Fibroblast of peridontal ligament (primary cell): ENCODE measurements around the gene SPOCK1.
A peak's percentile ranks its signal among the peaks of the same experiment; 100 is the strongest.

ENCODE experiments used
- DNase-seq: peaks from one replicate; pipeline ENCODE4 v3.0.0-alpha.2; 2010; ENCODE audit errors: extremely low read depth

Gene SPOCK1

DNA sequence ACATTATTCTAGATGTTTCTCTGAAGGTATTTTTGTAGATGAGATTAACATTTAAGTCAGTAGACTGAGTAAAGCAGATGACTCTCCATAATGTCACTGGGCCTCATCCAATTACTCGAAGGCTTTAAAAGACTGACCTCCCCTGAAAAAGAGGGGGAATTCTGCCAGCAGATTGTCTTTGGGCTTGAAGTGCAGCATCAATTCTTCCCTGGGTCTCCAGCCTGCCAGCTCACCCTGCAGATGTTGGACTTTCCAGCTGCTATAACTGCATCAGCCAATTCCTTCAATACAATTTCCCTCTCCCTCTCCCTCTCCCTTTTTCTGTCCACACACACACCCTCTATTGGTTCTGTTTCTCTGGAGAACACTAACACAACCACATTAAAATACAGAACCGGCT lies 472.8 kb downstream of the SPOCK1 start:
- DNase-seq: no peak

DNA sequence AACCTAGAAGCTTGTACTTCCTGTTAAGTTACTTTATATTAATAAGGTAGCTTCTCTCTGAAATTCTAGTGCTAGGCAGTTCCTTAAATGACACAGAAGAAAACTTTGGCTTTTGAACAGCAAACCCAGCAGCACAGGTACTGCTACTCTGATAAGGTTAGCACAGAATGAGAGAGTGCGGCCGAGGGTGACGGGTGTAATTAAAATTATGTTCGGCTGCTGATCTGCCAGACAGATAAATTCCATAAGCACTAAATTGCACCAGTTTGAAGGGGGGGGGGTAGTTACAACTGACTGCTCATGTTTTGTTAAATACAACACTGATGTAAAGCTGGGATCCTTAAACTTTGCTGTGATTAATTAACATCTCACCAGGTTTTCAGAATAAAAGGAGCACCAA lies 475.1 kb downstream of the SPOCK1 start:
- no peak for DNase-seq

DNA sequence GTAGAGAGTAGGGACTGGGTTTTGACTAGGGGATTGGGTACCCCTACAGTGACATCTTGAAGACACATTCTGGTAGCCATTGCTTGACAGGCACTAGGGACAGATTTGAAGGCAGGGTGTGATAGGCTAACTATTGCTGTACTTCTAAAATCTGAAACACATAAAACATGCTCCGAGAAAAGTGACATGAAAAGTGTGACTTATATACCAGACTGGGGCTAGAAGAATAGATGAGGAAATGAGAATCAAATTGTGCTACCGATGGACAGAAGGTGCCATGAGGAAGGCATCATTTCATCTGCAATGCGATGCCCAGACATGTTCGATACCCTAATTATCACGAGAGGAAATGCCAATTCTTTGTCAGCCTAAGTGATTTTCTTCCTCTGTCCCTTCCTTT lies 475.8 kb downstream of the SPOCK1 start:
- DNase-seq: no peak

DNA sequence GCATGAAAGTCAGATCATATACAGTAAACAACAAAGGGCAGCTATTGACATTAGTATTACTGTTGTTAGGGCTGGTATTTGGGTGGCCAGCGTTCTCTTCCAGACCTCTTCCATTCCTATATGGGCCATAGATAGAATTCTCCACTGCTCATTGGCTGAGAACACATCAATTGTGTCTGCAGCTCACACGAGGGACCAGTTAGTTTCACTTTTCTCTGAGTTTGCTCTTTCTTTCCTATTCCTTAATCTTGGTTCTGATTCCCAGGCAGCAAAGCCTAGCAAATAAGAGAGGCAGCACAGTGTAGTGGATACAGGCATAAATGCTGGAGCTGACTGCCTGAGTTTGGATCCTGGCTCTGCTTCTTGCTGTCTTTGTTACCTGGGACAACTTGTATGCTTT lies 476.4 kb downstream of the SPOCK1 start:
- peak; percentile 5 for DNase-seq

DNA sequence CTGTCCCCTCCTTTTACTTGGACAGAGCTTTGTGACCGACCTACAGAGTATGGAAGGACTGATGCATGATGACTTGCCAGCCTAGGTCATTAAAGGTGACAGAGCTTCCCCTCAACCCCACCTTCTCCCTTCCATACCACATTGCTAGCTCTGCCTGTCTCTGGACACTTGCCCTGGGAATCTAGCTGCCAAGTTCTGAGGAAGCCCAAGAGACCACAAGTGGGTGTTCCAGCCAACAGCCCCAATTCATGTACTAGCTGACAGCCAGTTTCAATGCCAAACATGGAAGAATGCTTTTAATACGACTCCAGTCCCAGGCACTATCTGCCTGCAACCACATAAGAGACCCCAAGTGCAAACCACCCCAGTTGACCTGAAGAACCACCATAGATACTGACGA lies 477.1 kb downstream of the SPOCK1 start:
- no peak for DNase-seq

DNA sequence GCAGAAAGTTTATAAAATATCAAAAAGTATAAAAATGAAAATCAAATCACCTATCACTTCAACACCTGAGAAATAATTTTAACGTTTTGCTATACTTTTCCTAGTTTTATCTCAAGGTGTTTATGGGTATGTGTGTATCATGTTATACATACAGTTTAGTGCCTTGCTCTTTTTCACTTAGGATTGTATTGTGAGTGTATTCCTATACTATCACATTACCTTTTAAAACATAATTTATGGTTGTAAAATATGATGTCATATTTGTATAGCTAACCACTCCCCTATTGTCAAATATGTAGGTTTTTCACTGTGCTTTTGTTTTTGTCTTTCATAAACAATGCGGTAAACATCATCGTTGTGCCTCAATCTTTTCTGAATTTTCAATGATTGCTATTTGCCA lies 479.9 kb downstream of the SPOCK1 start:
- DNase-seq: no peak

DNA sequence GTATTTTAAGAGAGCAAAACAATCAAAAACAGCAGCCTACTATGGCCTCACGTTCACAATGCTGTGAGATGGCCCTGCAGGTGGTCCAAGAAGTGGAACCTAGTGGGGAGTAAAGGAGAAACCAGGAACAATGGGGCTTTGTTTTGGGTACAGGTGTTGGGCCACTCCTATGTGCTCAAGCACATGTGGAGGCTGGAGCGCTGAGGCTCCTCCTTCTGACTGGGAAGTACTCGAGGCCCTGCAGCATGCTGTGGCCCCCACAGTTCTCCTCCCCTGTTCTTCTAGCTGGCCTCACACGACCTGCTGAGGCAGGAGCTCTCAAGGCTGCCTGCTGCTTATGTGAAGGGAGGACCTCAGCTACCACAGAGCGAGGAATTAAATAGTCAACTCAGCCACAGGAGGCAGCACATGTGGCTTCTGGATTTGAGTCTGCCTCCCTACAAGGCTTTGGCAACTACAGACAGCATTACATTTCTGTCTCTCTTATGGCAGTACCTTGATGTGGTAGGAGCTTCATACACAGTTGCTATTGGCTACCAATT lies 482.3 kb downstream of the SPOCK1 start:
- no peak for DNase-seq

DNA sequence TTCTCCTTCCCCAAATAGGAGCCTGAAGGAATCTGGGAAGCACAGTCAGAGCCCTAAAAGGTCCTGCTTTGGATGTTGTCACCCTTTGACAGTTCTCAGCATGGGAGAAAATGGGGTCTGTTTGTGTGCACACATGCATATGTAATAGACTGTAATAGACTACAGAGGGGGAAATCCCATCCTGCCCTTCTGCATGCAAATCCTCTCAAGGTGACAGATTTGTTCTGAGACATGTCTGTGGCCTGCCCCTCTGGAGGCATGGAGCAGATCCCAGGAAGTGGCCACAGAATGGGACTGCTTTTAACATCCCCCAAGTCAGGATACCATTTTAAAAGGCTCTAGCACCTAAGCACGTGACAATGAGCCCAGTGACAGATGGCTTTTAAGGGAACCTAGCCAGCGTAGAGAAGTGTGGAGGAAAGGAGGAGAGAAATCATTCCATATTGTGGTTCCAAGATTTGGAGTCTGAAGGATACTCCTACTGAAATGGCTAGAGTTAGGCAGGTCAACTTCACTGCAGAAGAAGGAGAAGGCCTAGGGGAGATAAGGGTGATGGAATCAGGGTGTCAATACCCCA lies 483.5 kb downstream of the SPOCK1 start:
- no peak for DNase-seq

DNA sequence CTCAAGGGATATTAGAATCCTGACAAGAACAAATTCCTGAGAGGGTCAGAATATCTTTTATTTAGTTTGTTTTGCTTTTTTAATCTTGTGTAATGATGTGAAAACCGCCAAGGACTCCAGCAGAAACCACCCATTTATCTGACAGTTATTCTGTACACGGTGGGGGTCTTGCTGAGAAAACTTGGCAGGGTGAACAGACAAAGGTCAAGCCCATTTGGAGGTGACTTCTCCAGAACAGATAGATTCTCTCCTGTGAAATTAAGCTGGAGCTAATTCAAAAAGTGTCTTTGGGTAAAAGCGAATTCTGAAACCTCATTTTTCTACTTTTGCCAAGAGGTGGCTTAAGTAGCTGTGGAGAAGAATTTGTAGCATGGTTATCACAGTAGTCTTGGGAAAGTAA lies 484.4 kb downstream of the SPOCK1 start:
- DNase-seq: no peak

DNA sequence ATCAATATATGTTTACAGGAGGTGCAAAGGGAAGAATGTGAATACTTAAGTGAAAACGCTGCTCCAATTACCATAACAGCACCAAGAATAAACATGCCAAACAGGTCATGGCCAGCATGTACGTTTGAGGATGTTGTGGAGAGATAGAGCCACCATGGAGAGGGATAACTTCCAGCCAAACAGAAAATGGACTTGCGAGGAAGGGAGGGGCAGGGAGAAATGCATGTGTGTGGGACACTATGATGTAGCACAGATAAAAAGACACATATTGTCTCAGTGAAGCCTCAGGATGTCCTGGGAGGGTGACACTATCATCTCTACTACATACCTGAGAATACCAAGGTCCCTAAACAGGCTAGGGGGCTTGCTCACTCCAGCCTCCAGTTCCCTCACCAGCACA lies 488.9 kb downstream of the SPOCK1 start:
- DNase-seq: no peak

DNA sequence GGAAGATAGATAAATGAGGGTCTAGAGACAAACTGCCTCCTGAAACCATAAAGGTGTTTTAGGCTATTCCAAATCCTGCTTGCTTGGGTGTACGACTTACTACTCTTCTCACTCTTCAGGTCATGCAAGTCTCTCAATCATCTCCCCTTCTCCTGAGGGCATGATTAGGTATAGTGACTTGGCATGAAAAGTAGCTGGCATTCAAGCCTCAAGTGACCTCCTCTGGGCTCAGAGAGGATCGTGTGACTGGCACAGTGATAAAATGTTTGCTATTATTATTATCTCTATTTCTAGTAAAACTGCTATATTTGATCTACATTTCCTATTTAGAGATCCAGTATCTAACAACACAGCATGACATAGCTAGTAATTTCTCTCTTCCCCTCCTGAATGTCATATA lies 494.8 kb downstream of the SPOCK1 start:
- DNase-seq: no peak

DNA sequence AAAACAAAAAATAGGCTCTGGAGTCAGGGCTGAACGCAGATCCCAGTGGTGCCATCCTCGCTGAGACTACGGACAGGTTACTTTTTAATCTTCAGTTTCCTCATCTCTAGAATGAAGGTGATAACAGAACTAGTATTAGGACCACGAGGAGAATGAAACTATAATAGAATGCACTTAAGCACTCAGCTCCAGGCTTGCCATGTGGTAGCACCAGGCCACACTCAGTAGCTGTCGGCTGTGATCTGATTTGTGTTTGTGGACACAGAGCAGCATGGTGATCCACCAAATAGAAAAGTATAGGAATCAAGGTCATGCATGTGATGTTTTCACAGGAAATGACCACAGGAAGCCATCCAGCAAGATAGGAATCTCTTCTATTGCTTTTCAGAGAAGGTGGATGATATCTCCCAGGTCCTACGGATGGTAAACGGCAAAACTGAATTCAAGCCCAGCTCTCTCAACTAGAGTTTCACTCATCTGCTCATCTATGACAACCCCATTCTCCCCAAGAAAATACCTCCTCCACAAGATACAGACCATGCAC lies 498.0 kb downstream of the SPOCK1 start:
- no peak for DNase-seq

DNA sequence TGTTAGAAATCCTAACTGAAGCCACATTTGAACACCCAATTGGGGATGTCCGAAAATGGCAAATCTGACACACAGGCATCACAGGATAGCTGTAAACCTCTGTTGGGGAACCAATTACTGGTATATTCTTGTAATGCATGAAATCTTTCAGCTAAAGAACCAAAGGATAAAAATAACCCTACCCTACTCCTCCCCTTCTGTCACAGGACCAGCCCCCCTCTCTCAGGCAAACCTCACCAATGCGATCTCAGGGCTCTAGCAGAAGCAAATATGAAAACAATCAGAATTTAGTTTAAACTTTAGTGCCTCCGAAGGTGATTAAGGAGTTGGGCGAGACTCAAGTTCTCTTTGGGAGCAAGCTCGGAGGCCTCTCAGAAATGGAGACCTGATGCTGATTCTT lies 499.3 kb downstream of the SPOCK1 start:
- no peak for DNase-seq

DNA sequence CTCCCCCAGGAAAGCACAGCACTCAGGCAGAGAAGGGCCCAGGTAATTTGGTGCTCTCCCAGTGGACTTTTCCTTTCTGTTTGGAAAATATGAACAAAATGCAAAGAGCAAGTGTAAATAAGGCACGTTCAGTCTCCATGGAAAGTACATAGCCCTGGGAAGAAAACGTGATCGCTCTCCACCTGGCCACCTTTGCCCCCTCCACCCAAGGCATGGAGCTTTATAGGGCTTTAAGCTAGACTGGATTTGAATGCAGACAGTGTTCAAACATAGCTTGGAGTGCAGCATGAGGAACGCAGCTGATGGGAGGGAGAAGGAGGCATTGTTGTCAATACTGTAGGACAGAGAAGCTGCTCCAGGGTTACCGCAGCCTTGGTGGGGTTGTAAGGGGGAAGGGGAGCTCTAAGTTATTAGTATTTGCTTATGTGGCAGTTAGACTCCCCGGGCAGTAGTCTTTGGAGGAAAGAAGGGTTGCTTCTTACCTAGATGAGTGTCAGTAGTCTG lies 500.2 kb downstream of the SPOCK1 start:
- no peak for DNase-seq

DNA sequence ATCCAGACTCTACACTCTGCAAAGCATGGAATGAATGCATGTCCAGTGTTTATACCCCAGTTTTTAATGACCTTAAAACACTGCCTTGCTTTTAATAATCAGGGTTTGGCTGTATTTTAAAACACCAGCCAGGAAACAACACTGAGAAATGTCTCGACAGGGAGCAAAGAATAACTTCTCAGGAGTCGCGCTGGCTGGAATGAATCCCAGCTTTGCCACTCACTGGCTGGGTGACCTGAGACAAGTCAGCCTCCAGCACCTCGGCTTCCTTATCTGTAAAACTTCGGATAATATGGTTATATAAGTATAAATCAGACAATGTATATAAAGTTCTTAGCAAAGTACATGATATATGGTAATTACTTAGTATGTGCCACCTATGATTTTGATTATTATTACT lies 505.0 kb downstream of the SPOCK1 start:
- DNase-seq: no peak

DNA sequence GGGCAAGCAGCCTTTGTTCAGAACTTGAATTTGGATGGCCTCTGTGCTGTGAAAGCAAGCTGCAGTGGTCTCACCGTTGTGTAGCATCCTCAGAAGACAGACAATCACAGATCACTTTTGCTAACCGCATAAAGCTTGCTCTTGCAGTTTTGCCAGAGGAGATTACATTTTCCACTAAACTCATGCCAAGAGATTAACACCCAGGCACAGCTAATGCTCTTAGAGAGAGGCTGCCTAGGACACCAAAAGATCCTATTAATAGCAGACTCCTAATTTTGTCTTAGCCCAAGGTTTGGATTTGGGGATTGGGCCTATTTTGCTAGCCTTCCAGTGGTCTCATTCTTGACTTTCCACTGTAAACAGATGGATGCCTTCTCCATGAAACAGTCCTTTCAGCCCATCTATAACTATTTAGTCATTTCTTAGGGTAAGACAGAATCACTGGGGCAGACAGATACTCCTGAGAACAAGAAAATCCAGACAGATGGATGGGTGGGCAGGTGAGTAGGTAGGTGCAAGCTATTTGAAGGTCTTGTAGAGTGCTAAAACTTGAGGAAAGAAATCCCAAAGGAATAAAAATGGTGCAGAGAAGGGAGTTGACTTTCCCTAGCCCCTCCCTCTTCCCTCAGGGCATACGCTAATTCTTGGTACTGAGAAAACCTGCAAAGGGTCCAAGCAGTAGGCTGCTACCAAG lies 506.2 kb downstream of the SPOCK1 start:
- no peak for DNase-seq

DNA sequence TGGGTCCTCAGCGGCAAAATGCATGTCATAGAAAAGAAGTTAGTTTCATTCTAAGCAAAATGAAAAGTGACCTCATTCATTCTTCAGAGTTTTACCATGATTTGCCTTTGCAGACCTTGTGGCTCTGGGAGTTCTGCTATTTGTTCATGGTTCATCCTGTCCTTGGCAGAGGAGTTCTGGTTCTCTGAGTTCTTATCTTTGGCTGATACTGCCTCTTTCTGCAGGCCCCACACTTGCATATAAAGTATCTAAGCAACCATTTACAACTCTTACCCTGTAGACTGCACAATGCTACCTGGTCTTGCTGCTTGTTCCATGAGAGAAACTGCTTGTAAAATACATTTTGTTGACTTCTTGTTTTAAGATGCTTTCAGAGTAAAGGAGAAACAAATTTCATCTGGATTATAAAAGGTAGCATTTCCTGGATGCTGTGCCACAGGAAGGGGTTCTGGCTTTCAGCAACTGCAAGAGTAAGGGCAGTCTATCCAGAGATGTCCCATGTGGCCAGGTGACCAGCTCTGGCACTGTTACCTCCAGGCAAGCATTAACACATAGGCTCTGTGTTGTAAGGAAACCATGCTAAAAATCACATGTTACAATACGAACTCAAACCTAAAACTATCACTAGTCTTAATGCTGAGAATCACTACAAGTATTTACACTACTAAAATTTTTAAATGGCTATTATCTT lies 513.2 kb downstream of the SPOCK1 start:
- DNase-seq: no peak

DNA sequence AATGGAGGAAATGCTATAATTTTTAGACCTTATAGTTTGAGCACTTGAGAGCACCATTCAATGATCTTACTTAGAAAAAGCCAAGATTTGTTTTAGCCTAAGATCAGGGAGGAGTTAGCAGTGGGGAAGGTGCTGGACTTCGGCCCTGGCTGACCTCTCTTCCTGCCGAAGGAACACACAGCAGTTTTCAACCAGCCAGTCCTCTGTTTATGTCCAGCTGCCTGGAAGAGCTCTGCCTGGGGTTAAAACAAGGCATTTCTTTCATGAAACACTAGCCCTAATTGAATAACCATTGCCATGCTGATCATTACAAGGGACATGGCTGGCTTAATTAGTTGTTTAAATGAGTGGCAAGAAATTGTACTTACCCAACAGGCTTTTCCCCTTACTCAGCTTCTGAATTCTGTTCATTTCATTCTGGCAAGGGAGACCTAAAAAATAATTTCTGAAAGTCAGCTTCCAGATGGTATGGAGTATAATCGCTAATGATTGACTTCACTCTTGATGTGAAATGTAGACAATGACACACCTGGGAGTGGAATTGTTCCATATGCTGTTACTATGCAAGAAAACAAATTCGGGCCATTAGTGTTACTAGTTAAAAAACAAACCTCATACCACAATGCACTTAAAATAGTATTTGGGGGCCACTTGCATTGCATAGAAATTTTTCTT lies 514.2 kb downstream of the SPOCK1 start:
- no peak for DNase-seq

DNA sequence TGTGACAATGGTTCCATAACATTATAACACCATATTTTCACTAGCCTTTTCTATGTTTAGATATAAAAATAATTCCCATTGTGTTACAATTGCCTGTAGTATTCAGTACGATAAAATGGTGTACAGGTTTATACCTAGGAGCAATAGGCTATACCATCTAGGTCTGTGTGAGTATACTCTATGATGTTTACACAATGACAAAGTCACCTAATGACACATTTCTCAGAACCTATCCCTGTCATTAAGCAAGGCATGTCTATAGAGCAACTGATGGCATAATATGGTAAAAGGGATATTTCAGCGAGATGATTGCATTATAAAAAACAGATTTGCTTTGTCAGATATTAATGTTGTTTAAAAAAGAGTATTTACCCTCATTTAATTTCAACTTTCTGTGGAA lies 517.2 kb downstream of the SPOCK1 start:
- DNase-seq: no peak

DNA sequence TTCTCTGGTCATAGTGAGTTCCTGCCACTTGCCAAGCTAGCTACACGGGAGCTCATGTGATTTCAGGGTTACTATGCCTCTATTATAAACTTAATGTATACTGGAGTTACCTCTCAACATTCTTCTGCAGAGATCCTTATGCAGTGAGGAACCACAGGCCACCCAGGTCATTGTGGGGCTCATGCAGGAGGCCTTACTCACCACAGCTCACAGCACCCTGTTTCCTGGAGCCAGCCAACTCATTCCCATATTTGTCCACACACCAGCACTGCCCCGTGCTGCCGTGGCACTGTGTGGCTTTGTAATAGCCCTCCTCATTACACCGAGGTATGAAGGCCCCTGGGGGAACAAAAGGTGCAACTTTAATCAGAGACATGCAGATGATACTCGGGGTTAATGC lies 520.0 kb downstream of the SPOCK1 start:
- DNase-seq: no peak

DNA sequence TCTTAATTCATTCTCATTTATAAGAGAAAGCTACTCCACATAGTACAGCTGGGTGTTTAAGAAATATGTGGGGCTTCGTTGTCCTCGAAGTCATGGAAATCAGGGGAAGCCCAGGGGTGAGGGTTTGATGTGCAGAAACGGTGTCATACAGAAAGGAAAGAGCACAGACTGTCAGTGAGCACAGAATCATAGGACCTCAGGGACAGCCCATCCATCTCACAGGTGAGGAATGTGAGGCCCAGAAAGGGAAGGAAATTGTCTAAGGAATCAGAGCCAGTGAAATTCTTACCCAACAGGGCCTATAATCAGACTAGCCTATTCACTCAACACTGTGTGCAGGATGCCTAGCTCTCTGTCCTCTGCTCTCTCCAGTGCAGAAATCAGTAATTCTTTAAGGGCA lies 535.6 kb downstream of the SPOCK1 start:
- DNase-seq: no peak

DNA sequence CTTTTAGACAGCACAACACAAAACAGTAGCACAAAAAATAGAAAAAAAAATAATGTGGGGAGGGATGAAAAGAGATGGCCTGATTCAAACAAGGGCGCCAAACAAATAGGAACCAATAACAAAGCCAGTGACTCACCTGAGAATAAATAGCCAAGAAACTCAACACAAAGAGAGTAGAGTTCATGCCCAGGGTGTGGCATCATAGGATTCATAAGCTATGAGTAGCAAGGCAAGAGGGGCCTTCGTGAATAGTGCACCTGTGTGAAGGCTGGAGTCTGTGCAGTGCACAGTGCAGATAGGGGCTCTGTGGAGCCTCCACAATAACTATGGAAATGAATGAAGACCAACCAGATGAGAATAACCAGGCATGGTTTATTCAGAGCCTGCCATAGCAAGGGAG lies 541.7 kb downstream of the SPOCK1 start:
- no peak for DNase-seq
